HG02970 (cell line): ENCODE results near the gene RBM20.

Experiments used
- ATAC-seq: cut with Tn5 transposase; IDR thresholded peaks from one replicate; pipeline ENCODE4 v1.9.1; 2021; ENCODE audit warnings: mild to moderate bottlenecking, moderate library complexity, moderate number of reproducible peaks; ENCODE audit not compliant: unreplicated experiment, low FRiP score

RBM20 gene

DNA sequence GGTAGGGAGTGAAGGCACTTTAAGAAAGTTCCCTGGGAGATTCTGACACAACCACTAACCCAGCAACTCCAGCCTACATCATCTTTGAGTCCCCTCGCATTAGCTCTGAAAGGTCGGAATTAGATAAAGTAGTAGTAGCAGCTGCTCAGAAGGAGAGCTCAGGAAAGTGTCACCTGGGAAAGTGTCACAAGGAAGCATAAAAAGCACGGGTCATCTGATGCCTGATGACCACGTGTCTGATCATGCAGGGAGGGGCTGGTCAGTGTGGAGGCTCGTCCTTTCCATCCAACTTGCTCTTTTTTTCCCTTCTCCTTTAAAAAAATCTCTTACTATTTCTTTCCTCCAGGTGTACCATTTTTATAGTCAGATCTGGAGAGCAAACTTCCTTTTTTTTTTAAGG, 180.5 kb downstream of the RBM20 start:
- no peak for ATAC-seq

DNA sequence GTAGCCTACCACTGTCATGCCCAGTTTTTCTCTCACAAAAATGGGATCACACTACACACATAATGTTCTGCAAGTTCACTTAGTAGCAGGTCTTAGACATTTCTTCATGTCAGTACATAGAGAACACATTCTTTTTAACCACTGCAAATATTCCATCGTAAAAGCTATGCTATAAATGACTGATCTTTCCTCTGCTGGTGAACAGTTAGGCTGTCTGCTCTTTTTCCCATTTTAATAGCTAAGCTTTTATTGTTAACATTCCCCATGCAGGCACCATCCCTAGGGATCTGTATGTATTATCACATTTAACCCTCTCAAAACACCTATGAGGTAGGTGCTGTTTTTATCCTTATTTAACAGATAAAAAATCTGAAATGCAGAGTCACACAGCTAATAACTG, 181.4 kb downstream of the RBM20 start:
- ATAC-seq: no peak

DNA sequence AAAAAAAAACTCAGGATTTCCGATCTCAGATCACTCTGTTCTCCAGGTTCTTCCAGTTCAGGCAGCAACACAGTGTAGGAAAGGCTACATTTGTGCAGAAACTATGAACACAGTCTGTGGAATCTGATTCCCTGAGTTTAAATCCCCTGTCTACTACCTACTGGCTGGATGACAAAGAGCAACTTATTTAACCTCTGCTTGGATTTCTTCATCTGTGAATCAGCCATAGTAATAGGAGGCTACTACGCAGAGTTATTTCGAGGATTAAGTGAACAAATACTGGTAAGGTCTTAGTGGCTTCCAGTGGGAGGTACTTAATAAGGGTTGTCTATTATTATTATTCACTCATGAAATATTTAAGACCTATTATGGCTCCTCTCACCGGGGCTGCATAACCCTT, 183.3 kb downstream of the RBM20 start:
- no peak for ATAC-seq

DNA sequence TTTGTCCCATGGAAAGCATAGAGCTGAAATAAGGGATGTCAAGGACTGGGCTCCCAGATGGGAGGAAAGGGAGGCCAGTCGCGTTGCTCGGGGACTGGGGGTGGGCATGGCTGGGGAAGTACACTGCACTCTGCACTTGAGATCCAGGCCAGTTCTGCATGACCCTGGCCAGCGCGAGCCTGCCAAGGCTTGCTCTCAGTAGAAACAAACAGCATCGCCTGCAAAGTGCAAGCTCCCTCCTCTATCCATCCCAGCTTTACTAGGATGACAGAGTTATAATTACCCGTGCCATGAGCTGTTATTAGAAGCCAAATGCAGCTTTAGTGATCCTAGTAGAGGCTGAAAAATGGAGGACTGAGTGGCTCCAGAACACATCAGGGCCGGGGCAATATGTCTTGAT, 183.7 kb downstream of the RBM20 start:
- ATAC-seq: no peak

DNA sequence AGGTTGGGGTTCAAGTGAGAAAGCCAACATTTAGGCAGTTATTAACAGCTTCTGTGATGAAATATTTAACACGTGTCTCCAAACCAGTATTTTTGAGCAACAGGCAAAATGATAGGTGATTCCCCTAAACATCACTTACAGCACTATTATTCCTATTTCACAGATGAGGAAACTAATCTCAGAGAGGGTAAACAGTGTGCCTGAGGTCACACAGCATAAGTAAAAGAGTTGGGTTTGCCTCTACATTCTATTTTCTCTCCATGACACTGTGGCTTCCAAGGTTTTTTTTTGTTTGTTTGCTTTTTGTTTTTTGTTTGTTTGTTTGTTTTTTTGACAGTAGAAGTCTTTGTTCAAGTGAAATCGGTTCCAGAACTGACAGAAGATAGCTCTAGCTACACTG, 184.4 kb downstream of the RBM20 start:
- no peak for ATAC-seq

DNA sequence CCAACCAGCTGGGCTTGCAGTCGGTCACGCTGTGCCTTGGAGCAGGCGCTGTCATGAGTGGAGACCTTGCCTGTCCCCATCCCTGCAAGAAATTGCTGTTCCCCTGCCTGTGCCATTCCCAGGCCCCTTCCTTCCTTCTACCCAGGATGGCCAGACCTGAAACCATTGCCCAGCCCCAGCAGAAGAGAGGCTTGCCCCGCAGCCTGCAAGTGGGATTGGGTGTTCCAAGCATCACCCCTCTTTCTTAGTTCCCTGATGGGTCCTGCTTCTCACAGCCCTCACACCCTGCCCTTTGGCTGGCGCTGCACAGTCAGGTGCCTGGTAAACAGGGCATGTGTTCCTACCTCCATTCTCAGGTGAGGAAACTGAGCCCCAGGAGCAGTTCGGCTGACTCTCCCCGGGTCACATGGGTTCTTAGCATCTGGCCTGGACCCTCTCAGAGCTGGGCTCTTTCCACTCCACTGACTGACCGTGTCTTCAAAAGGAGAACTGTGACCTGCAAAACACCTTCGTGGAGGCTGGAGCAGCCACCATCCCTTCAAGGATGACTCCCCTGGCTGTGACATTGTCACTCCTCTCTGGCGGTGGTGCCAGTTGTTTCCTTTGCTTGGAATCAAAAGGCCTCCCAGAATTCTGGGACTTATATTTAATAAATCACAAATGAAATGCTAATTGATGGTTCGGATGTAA, 185.7 kb downstream of the RBM20 start:
- ATAC-seq: no peak

DNA sequence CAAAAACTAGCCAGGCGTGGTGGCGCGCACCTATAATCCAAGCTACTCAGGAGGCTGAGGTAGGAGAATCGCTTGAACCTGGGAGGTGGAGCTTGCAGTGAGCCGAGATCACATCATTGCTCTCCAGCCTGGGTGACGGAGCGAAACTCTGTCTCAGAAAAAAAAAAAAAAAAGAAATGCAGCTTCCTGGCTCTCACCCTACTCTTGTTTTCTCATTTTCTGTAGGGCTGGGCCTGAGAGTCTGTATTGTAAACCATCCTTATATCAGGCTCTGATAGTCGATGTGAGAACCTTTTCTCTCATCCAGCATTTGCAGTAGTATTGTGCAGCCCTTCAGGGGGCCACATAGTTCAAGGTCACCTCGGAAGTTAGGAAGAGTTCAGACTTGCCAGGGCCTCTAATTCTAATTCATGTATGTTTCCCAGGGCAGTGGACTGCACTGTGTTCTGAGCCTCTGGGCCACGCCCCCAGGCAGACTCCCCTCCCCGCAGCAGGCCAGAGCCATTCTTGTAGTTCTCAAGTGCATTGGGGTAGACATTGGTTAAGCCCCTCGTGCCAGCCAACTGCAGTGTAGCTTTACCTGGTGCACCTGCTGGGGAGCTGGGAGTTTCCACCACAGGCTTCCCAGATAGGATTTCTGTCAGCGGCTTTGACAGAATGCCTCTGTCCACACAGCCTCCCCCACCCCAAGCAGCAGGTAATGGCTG, 189.3 kb downstream of the RBM20 start:
- ATAC-seq: no peak

DNA sequence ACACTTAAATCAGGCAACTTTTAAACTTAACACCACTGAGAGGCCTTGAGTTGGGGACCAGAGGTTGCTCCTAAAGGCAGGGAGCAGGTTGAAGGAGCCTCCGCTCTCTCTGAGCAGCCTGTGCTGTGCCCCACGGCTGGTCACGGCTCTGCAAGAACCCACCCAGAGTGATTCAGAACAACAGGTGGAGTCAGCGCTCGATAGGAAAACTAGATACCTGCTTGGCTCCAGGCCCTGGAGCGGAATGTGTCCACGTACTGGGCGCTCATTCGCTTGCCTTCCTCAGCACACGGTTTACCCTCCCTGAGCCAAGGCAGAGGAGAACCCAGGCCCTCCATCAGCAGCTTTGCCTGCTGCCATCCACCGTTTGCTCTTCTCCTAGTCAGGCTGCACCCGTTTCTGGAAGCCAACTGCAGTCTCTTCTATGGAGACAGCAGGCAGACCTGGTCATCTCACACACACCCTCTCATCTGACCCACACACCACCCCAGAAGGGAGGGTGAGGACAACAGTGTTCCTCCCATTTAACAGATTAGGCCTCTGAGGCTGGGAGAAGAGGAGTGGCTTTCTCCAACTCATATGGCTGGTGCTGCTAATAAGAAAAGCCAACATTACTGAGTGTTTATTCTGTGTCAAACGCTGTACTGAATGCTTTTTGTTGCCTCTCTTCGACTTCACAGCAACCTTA, 189.9 kb downstream of the RBM20 start:
- ATAC-seq: no peak

DNA sequence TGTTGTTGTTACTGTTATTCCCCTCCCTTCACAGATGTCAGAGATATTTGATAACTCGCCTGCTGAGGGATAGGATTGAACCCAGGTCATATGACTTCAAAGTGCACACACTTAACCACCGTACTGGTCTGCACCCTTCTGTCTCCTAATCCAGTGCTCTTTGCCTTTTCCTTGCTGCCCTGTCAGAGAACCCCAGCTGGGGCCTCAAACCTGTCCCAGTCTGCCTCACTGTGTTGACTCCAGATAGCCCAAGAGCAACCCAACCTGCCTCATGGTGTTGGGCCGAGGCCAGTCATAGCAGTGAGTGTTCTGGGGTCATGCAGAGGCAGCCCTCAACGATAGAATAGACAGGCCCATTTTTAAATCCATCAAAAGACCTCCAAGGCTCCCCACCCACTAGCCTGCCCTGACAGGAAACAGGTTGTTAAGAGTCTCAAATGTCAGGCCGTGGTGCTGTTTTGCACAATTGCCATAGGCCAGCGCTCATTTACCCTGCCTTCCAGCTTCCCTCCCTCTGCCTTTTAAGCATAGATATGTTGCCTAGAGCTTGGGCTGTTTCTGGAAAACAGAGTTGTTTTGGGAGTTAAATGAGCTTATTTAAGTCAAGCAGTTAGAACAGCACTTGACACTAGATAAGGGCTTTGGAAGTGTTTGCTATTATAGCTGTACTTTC, 190.6 kb downstream of the RBM20 start:
- ATAC-seq: no peak

DNA sequence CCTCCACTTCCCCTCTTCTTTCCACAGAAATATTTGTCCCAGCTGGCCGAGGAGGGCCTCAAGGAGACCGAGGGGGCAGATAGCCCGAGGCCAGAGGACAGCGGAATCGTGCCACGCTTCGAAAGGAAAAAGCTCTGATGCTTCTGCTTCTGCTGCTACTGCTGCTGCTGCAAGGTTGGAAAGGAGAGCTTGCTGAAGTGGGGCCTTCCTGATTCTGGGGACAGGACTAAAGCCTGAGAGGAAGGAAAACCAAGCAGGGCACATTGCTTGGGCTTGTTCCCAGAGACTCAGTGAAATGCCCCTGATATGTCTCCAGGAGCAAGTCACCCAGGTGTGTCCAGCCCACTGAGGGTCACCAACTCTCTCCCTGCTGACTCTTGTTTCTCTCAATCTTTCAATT, 191.7 kb downstream of the RBM20 start:
- no peak for ATAC-seq

DNA sequence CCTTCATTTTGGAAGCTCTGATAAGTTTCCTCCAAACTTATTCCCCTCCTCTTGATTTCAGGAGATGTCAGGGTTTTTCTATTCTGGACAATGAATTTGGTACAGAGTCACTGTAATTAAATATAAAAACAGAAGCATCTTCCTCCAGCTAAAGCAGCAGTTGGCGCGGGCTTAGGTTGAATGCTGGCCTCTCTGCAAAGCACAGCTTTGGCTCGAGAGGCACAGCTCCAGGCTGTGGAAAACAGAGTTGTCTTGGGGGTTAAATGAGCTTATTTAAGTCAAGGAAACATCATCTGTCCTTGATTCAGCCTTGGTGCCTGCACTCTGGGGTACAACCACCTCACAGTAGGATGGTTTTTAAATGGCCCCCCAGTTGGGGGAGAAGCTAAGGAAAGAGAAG, 192.6 kb downstream of the RBM20 start:
- ATAC-seq: no peak

DNA sequence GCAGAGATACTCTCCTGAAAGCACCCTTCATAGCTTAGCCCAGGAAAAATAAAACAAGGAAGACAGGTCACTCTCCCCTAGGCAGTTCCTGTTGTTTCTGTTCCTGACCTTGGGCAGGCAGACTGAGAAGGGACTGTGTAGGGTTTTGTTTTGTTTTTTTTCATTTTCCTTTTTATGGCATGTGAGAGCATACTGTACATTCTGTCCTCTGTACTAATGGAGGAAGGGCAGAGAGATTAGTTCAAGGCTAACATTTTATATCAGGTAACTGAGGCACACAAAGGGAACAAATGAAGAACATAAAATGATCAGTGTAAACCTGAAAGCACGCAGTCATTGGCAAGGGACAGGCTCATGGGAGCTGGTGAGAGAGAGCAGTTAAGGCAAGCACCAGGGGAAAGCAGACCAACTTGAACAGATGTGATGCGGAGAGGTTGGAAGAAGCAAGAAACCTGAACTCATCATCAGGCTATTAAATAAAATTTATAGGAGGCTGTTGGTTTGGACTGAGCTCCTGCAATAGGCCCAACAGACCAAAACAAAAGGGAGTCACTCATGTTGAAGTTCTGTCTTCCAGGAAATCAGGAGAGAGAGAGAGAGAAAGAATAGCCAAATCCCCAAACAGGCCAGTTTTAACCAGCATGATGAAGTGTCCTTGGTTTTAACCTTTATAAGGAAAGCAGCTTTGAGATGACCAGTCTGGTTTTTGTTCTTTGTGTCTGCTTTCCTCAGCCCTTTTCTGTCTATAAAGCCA, 193.5 kb downstream of the RBM20 start:
- ATAC-seq: no peak

DNA sequence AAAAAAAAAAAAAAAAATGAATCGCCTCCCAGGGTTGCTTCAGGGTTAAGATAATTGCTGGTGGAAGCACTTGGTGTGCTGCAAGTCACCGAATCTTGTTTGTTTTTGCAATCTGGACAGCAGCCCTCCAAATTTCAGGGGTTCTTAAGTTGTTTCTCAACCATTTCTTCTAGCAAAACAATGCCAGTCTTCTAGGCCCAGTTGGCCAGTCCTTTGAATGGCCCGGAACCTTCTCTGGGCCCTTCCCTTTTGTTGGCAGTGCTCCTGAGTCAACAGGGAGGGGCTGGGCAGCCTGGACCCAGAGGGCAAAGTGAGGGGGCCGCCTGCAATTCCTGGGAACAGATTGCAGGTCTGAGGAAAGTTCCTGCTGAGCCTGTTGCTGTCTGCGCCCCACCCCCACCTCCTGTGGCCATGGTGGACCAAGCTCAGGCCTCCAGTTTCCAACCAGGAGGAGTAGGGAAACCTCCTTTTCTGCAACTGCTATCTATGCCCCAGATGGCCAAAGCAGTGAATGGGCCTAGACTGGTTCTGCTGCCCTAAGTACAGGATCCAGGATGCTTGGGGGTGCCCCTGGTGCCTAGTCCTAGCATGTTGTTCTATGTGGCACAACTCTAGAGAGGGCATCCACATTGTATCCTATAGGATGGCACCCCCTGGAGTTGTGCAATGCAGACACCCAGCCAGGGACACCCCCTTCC, 196.2 kb downstream of the RBM20 start:
- no peak for ATAC-seq

DNA sequence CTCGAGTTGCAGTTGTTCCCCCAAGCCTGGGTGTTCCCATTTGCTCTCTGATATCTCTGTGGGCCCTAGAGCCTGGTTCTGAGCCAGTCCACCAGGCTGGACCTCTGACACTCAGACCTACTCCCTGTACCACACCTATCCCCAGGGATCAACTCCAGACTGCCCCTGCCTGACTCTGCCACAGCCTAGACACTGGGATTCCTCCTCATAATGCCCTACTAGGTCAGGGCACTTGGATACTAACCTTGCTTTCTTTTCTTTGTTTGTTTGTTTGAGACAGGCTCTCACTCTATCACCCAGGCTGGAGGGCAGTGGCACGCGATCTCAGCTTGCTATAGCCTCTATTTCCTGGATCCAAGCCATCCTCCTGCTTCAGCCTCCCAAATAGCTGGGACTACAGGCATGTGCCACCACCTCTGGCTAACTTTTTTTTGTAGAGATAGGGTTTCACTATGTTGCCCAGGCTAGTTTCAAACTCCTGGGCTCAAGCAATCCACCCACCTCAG, 196.8 kb downstream of the RBM20 start:
- no peak for ATAC-seq

DNA sequence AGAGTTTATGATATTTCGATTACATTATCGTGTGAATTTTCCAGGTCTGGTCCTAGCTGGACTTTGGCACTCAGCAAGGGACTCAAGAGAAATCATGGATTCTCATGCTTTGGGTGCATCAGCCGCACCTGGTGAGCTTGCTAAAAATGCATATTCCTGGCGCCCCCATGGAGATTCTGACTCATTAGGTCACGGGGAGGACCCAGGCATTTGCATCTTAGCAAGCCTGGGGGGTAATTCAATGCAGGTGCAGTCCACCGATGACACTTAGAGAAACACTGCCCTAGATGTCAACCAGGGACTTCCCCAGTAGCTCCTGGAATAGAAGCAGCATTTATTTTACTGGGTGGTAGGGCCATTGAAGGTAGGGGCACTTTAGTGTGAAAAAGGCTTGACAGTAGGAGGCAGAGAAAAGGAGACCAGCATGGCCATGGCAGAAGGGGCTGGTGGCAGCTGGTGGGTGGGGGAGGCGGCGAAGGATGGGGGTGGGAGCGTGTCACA, 197.7 kb downstream of the RBM20 start:
- ATAC-seq: peak; percentile 51

DNA sequence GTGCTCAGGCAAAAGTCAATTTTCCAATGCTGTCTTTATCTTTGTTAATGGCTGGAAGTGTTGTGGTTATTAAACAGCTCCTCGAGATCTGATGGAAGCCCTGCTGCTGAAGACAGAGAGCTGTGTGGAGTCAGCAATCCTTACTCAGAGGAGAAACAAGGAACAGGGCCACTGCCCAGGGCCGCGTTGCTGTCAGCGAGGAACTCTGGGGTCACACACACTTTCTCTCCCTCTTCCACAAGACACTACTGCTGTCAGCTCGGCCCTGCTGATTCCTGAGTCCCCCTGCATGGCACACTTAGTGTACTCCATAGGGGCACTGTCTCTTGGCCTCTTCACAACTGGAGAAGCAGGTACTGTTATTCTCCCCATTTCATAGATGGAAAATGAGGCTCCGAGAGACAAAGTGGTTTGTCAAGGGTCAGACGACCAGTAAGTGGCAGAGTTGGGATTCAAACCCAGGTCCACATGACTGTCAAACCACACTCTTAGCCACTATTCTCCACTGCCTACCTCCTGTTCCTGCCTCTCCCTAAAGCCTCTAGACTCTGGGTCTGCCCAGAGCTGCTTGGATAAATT, 198.3 kb downstream of the RBM20 start:
- no peak for ATAC-seq

DNA sequence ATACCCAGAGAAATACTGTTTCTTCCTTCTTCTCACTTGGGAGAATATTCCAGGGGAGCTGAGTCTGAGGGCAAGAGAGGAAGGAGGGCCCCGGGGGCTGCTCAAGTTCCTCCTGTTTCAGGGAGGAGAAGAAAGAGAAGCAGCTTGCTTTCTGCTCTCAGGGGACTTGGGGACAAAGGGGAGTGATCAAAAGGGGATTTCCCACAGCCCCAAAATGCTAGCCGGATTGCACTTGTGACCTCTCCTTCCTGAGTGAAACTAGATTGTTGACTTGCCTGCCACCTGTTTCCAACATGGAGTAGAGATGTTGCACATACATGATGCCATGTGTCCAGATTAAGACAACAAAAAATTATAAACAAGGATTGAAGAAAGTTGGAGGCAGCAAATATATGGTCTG, 198.9 kb downstream of the RBM20 start:
- ATAC-seq: peak; percentile 72

DNA sequence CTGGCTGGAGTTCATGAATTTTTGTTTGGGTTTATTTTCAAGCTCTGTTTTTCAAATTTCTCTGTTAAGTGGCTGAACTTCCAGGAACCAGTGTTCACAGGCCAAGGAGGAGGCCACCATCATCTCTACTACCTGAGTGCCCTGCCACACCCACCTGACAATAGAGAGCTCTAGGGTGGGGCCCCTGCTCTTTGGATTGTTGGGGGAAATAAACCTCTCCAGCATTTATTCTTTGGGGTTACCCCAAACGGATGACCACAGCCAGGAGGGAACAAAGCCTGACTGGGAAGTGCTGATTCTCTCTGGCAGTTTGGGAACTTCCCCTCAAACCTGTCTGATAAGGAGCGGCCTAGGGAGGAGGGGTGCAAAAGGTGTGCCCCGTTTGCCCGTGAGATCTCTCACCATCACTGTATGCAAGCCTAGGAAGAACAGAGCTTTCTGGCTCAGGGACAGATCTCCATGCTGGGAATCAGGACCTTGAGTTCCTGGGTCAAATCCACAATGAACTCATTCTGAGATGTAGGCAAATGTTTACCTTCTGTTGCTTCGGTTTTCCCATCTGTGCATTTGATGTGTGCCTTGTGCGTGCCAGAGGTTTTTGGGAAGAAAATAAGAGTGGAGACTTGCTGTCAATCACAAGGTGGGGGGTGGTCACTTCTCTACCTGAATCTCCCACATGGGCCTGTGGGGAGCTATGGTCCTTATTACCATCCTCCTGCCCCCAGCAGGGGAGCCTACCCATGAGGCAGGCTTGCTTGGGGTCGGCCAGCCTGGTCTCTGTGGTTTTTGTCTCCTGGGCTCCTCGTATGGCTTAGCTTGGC, 199.9 kb downstream of the RBM20 start:
- no peak for ATAC-seq

DNA sequence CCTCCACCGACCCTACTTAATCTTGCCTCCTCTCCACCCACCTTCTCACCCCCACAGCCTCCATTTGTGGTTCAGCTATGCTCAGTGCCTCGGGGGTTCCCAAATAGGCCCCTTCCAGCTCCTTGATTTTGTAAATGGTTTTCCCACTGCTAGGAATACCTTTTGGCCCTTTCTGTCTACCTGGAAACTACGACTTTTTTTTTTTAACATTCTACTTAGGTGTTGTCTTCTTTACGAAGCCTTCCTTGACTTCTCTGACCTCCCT, 200.4 kb downstream of the RBM20 start:
- no peak for ATAC-seq
